AG04449 (cell line): Measurements from ENCODE around the gene HCST.
"Not testable (repeated sequence)": the region's sequence is repeated elsewhere in the genome, so short reads cannot be mapped to it uniquely, and the experiment has no call there.

ENCODE experiments used
- CTCF ChIA-PET: fragments of 350-600 bp; formaldehyde crosslinking; extraction: SDS; loops from one replicate; lab custom pipeline; 2021; ENCODE audit warnings: antibody characterized with exemption; lab: Yijun Ruan, JAX
- POLR2A ChIA-PET: fragments of 400-600, 350-600 bp; formaldehyde crosslinking; extraction: SDS; loops from one replicate; lab custom pipeline; 2020; ENCODE audit warnings: antibody characterized with exemption, inconsistent platforms; lab: Yijun Ruan, JAX
- DNase-seq: peaks from one replicate; pipeline ENCODE4 v3.0.0-alpha.2; 2010; ENCODE audit warnings: low read depth, low spot score
- H3K4me3 ChIP-seq: 2 replicates; pipeline ENCODE4 v1.5.1; 2011; ENCODE audit warnings: low read depth, mild to moderate bottlenecking, control low read depth, low read length
- TF ChIP-seq, protein P1 (sequence below): IDR thresholded peaks from one replicate; pipeline ENCODE4 v1.5.1; 2011; ENCODE audit warnings: mild to moderate bottlenecking, moderate library complexity, low read length, control low read depth, inconsistent platforms; ENCODE audit not compliant: insufficient read depth; ENCODE audit errors: missing control alignments

The HCST gene

DNA sequence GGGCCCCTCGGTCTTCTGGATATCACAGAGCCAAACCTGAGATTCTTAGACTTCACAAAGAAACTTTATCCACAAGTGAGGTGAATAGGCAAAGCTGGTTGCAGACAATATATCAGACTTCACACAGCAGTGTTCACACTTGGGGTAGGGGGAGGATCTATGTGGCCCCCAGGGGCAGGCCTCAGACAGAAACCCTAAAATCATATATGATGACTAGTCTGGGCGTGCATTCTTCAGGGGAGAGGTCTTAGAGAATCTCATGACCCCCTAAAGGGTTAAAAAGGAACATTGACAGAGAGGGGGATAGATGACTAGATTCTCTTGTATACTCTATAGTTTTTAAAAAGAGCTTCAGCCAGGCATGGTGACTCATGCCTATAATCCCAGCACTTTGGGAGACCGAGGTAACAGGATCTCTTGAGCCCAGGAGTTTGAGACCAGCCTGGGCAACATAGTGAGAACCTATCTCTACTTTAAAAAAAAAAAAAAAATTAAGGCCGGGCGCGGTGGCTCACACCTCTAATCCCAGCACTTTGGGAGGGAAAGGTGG lies 2.9 kb downstream of the HCST start:
- ChIA-PET POLR2A (interaction anchor here (0.6 to 0.7 kb wide), 2 partner anchors 110 to 309 kb away, joined by 3 to 4 read pairs; partner anchors contain the start of gene ZNF565), CTCF (interaction anchor here (1.2 kb wide), 1 partner anchor 23 kb away, joined by 4 read pairs; no protein-coding TSS in a partner anchor)
- DNase-seq: no peak
- H3K4me3 ChIP-seq: no peak overlapping the region
- TF ChIP-seq, protein P1, sequence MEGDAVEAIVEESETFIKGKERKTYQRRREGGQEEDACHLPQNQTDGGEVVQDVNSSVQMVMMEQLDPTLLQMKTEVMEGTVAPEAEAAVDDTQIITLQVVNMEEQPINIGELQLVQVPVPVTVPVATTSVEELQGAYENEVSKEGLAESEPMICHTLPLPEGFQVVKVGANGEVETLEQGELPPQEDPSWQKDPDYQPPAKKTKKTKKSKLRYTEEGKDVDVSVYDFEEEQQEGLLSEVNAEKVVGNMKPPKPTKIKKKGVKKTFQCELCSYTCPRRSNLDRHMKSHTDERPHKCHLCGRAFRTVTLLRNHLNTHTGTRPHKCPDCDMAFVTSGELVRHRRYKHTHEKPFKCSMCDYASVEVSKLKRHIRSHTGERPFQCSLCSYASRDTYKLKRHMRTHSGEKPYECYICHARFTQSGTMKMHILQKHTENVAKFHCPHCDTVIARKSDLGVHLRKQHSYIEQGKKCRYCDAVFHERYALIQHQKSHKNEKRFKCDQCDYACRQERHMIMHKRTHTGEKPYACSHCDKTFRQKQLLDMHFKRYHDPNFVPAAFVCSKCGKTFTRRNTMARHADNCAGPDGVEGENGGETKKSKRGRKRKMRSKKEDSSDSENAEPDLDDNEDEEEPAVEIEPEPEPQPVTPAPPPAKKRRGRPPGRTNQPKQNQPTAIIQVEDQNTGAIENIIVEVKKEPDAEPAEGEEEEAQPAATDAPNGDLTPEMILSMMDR: no peak

DNA sequence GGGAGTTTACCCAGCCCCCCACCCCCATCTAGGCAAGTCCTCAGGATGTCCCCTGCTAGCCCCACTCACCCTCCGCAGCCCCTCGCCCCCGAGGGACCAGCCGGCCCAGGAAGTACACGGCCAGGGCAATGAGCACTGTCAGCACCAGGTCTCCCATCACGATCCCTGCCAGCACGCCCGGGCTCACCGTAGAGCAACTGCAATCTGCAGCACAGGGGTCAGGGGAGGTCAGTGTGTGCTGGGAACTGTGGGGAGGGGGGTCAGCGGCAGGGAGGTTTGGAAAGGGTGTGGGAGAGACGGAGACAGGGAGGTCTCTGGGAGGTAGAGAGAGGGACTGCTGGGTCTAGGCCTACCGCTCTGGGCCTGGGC lies 5.0 kb downstream of the HCST start:
- no peak overlapping the region for H3K4me3 ChIP-seq
- CTCF ChIA-PET: no interaction called here
- TF ChIP-seq, protein P1: no peak
- no peak for DNase-seq
- POLR2A ChIA-PET: no interaction called here

DNA sequence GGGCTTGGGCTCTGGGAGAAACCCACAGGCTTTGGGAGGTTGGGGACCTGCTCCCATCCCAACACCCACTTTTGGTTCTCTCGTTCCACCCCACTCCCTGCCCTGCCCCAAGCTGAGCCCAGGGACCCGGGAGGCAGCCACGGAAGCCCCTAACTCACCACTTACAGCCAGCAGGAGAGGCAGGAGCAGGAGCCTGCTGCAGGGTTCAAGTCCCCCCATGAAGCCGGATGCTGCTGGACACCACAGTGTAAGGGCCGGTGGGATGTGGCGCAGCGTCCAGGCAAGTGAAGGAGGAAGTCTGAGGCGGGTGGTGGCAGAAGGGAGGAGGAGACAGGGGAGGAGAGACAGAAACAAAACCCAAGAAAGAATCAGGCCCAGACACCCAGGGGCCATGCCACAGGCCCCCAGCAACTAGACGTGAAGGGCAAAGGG lies 5.7 kb downstream of the HCST start, which contains the start of gene TYROBP:
Gene TYROBP, minus strand, starts transcription at position 286 of the 432 bp plus-strand sequence. Its CDS starts 67 bp downstream, at position 219.
- POLR2A ChIA-PET: no interaction called here

DNA sequence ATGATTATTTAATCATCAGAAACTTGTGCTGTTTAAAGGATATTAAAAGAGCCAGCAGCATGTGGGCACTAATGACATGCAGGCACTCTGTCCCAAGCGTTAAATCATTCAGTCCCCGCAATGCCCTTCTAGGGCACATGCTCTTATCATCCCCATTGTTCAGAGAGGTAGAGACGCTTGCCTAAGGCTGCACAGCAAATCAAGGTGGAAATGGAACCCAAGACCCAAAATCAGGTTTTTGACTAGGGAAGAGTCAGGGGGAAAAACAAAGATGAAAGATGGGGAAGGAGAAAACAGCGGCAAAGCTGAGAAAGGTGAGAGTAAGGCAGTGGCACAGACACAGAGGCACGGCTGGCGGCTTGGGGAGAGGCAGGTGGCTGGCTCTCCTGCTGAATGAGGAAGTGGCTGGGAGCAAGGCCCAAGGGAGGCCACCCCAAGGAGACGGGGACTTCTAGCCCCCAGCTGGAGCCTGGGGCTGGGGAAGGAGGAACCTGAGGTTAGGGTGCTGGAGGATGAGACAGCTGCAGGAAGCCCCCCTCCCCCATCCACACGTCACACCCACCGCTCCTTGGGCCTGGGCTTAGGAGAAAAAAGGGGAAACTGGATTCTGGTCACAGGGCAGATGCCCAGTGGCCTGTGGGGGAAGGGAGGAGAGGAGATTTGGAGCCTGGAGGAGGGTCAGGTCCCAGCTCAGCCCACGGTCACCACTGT lies 6.8 kb downstream of the HCST start:
- TF ChIP-seq, protein P1: no peak
- POLR2A ChIA-PET: interaction anchor here (0.6 kb wide), 1 partner anchor 239 kb away, joined by 3 read pairs; no protein-coding TSS in a partner anchor
- no peak for DNase-seq
- CTCF ChIA-PET: interaction anchor here (1.4 kb wide), 1 partner anchor 23 kb away, joined by 3 read pairs; no protein-coding TSS in a partner anchor
- no peak overlapping the region for H3K4me3 ChIP-seq

More for the DNA sequence above, 5.7 kb downstream of the HCST start, which contains the start of gene TYROBP:
- CTCF ChIA-PET: interaction anchor here (1.4 kb wide), 1 partner anchor 24 kb away, joined by 3 read pairs; no protein-coding TSS in a partner anchor
- TF ChIP-seq, protein P1: no peak
- no peak within 1 kb of the TSS for H3K4me3 ChIP-seq
- DNase-seq: no peak

DNA sequence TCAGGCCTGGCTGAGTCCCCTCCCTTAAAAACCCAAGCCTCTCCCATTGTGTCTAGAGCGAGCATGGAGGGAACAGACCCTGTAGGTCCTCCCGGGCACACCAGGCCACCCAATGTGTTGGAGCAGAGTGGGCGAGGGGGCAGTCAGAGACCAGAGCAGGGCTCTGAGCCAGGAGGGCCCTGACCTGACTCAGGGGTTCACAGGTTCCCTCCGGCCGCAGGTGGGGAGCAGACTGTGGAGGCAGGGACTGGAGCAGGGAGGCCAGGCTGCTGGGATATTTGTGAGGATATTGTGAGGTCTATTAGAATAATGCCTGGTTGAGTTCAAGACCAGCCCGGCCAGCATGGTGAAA lies 7.3 kb downstream of the HCST start:
- POLR2A ChIA-PET: interaction anchor here (0.6 kb wide), 1 partner anchor 239 kb away, joined by 3 read pairs; no protein-coding TSS in a partner anchor
- CTCF ChIA-PET: interaction anchor here (1.4 kb wide), 1 partner anchor 23 kb away, joined by 3 read pairs; no protein-coding TSS in a partner anchor
- DNase-seq: no peak
- TF ChIP-seq, protein P1: no peak
- no peak overlapping the region for H3K4me3 ChIP-seq

DNA sequence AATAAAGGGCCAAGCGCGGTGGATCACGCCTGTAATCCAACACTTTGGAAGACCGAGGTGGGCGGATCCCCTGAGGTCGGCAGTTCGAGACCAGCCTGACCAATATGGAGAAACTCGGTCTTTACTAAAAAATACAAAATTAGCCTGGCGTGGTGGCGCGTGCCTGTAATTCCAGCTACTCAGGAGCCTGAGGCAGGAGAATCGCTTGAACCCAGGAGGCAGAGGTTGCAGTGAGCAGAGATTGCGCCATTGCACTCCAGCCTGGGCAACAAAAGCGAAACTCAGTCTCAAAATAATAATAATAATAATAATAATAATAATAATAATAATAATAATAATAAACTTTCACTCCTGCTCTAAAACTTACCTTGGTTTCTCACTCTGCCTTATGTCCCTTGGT lies 8.0 kb downstream of the HCST start:
- DNase-seq, POLR2A ChIA-PET, H3K4me3 ChIP-seq: not testable (repeated sequence)
- CTCF ChIA-PET: interaction anchor here (1.0 kb wide), 1 partner anchor 27 kb away, joined by 3 read pairs; no protein-coding TSS in a partner anchor
